ENCODE results near the gene GDPD5.

GRCh38 chr11:75516886-75517285 is 8.9 kb downstream of the GDPD5 start:
- TF ChIP-seq POLR2AphosphoS5 (IDR thresholded peaks at IDR 0.05; ENCODE audit: insufficient read depth in 1 of 2, low read depth in 1 of 2): no peak
- TF ChIP-seq POLR2A (IDR thresholded peaks at IDR 0.05): no peak
- no peak for TF ChIP-seq CTCF (IDR thresholded peaks at IDR 0.05)

Measured in vagina (tissue), 2 donors.